GM12878 (cell line): ENCODE data around the gene ZNF469. TPM values are rescaled to one million over a fixed set of nuclear protein-coding genes. Genes with fewer than 3 reads are reported as not detected.

Experiments used
- ATAC-seq: fragments of 200-7000 bp; cut with Tn5 transposase; 3 replicates; pipeline ENCODE4 v1.9.1; 2020; ENCODE audit warnings: mild to moderate bottlenecking, moderate library complexity
- BruUV-seq: library from RNA; stranded (reverse); fragments of 400-500 nt; replicated peaks from 2 replicates; lab custom pipeline; 2021; lab: Mats Ljungman, UMichigan
- CTCF ChIA-PET: fragments of 300-600 bp; sonication (Branson Sonifier 250); formaldehyde crosslinking; extraction: SDS; loops from one replicate; lab custom pipeline; 2021; ENCODE audit warnings: inconsistent platforms; lab: Yijun Ruan, JAX
- POLR2A ChIA-PET: fragments of 350-600 bp; formaldehyde crosslinking; extraction: SDS; loops from one replicate; lab custom pipeline; 2021; ENCODE audit warnings: inconsistent platforms; lab: Charles Lee
- RAD21 ChIA-PET: fragments of 300-600 bp; sonication (Branson Sonifier 250); formaldehyde crosslinking; loops from one replicate; lab custom pipeline; 2023; ENCODE audit warnings: antibody characterized with exemption; ENCODE audit not compliant: unreplicated experiment; lab: Charles Lee
- SMC1A ChIA-PET: fragments of 300-600 bp; sonication (Branson Sonifier 250); formaldehyde crosslinking; loops from one replicate; lab custom pipeline; 2023; ENCODE audit not compliant: unreplicated experiment, uncharacterized antibody; lab: Charles Lee
- DNase-seq: peaks from one replicate; pipeline ENCODE4 v3.0.0-alpha.2; 2011; ENCODE audit warnings: low read depth, low spot score
- FAIRE-seq: peaks from 3 replicates; lab custom pipeline; 2011; peaks lifted over from hg19 to GRCh38; lab: Jason Lieb, UNC
- H2AFZ ChIP-seq: 2 replicates; pipeline ENCODE4 v1.6.0; 2011; ENCODE audit warnings: low read depth, low read length, control low read depth; ENCODE audit not compliant: control insufficient read depth
- H3K27ac ChIP-seq: 2 replicates; pipeline ENCODE4 v1.5.1; 2011; ENCODE audit warnings: control low read depth; ENCODE audit not compliant: control insufficient read depth, insufficient read depth
- H3K27me3 ChIP-seq, 2 experiments: replicated peaks in 1 of 2; 2 replicates each; pipeline versions ENCODE4 v1.6.0 to v1.6.1; 2011; ENCODE audit warnings: low read length in 1 of 2; ENCODE audit not compliant: control insufficient read depth in 2 of 2, insufficient read depth in 2 of 2
- H3K36me3 ChIP-seq, 2 experiments: 2 replicates each; pipeline ENCODE4 v1.5.1; 2011; ENCODE audit warnings: low read length in 1 of 2; ENCODE audit not compliant: control insufficient read depth in 2 of 2, insufficient read depth in 2 of 2
- H3K4me1 ChIP-seq: 2 replicates; pipeline ENCODE4 v1.6.1; 2011; ENCODE audit warnings: mild to moderate bottlenecking, low read length, moderate library complexity, mixed read lengths; ENCODE audit not compliant: control insufficient read depth, insufficient read depth
- H3K4me2 ChIP-seq: 2 replicates; pipeline ENCODE4 v1.6.0; 2011; ENCODE audit warnings: control low read depth; ENCODE audit not compliant: control insufficient read depth, insufficient read depth
- H3K4me3 ChIP-seq: fragments of 200-600 bp; sonication (generic); 2 replicates; pipeline ENCODE4 v1.5.1; 2016
- H3K79me2 ChIP-seq: 2 replicates; pipeline ENCODE4 v1.6.0; 2011; ENCODE audit warnings: low read length; ENCODE audit not compliant: control insufficient read depth, insufficient read depth
- H3K9ac ChIP-seq: 2 replicates; pipeline ENCODE4 v1.8.0; 2011; ENCODE audit warnings: low read length, control low read depth, mixed read lengths; ENCODE audit not compliant: control insufficient read depth, insufficient read depth
- H3K9me3 ChIP-seq: replicated peaks from 3 replicates; pipeline ENCODE4 v1.5.1; 2011; ENCODE audit warnings: mild to moderate bottlenecking, low read length; ENCODE audit not compliant: control insufficient read depth, insufficient read depth
- H4K20me1 ChIP-seq: 2 replicates; pipeline ENCODE4 v1.6.0; 2011; ENCODE audit not compliant: control insufficient read depth, insufficient read depth
- BACH1 ChIP-seq: fragments of 450-650 bp; IDR thresholded peaks from 2 replicates; pipeline ENCODE4 v1.6.1; 2017; ENCODE audit warnings: mild to moderate bottlenecking, borderline replicate concordance
- EGR1 ChIP-seq, 2 experiments: IDR thresholded peaks; 1 replicate in 1 of 2; 2 replicates in 1 of 2; pipeline ENCODE4 v1.6.1; 2011 to 2012; ENCODE audit warnings: low read depth in 2 of 2, low read length in 2 of 2, borderline replicate concordance in 1 of 2, mild to moderate bottlenecking in 1 of 2, moderate library complexity in 1 of 2
- ETV6 ChIP-seq, 2 experiments: fragments of 450-650 bp in 1 of 2; IDR thresholded peaks in 1 of 2; conservative IDR thresholded peaks in 1 of 2; 2 replicates each; pipeline ENCODE4 v1.6.1; 2014; ENCODE audit warnings: antibody characterized with exemption in 1 of 2, borderline replicate concordance in 1 of 2, low read depth in 1 of 2, mild to moderate bottlenecking in 1 of 2, moderate library complexity in 1 of 2
- HCFC1 ChIP-seq: fragments of 150-350 bp; IDR thresholded peaks from 2 replicates; pipeline ENCODE4 v1.6.1; 2014; ENCODE audit warnings: low read length
- MEF2B ChIP-seq: fragments of 450-650 bp; IDR thresholded peaks from 2 replicates; pipeline ENCODE4 v1.6.1; 2018; ENCODE audit warnings: mild to moderate bottlenecking, moderate library complexity; ENCODE audit not compliant: partially characterized antibody, poor library complexity, severe bottlenecking
- NFXL1 ChIP-seq: fragments of 450-650 bp; IDR thresholded peaks from 2 replicates; pipeline ENCODE4 v1.6.1; 2017; ENCODE audit warnings: antibody characterized with exemption, mild to moderate bottlenecking, borderline replicate concordance
- NRF1 ChIP-seq: conservative IDR thresholded peaks from 2 replicates; pipeline ENCODE4 v1.6.1; 2011; ENCODE audit warnings: mild to moderate bottlenecking, low read depth, low read length, improper control_type of control experiment
- STAT1 ChIP-seq: fragments of 450-650 bp; conservative IDR thresholded peaks from 2 replicates; pipeline ENCODE4 v1.6.1; 2014; ENCODE audit warnings: antibody characterized with exemption, mild to moderate bottlenecking
- SUZ12 ChIP-seq: fragments of 200-600 bp; sonication (generic); IDR thresholded peaks from one replicate; pipeline ENCODE4 v1.6.1; 2018; ENCODE audit warnings: antibody characterized with exemption, mild to moderate bottlenecking; ENCODE audit not compliant: unreplicated experiment
- ZNF274 ChIP-seq: IDR thresholded peaks from one replicate; pipeline ENCODE4 v1.8.0; 2011; ENCODE audit not compliant: insufficient read length, insufficient read depth
- WGBS: methylation state at CpG from one replicate; pipeline ENCODE4 v1.1.6; 2016; ENCODE audit warnings: low lambda C conversion rate; ENCODE audit not compliant: insufficient replicate concordance, insufficient coverage; ENCODE audit errors: missing lambda C conversion rate; 5-methylcytosine and 5-hydroxymethylcytosine counted together
- in situ Hi-C: fragments of 300-500 bp; cut with MboI; formaldehyde crosslinking; loops from 9 replicates; pipeline ENCODE4 v1.14.3; 2018; ENCODE audit warnings: mixed read lengths
- intact Hi-C: fragments of 100-400 bp; cut with micrococcal nuclease; formaldehyde crosslinking; loops from one replicate; pipeline ENCODE4 v1.14.2; 2022; ENCODE audit not compliant: unreplicated experiment
- polyA plus RNA-seq, 11 experiments: library from polyadenylated mRNA; depleted of rRNA in 4 of 11; unstranded in 6 of 11; stranded (reverse) in 5 of 11; fragments of >200 nt; fragmentation: Nextera tagmentation in 4 of 11; fragmentation: Illumina TruSeq in 1 of 11; extraction: Ambion mirVana in 4 of 11; extraction: Trizol in 1 of 11; gene quantifications; 1 replicate in 1 of 11; 2 replicates in 10 of 11; pipeline versions ENCODE4 v1.2.1 to v1.2.3, GENCODE V29; 2011 to 2016; ENCODE audit warnings: inconsistent platforms in 2 of 11, missing spikeins in 2 of 11, low read depth in 1 of 11
- total RNA-seq, 4 experiments: library from RNA; depleted of rRNA in 3 of 4; stranded (reverse); fragments of >200 nt in 3 of 4; fragmentation: Illumina TruSeq in 1 of 4; extraction: Trizol in 1 of 4; gene quantifications; 2 replicates each; pipeline versions ENCODE4 v1.2.1 to v1.2.3, GENCODE V29; 2013 to 2021
- TF ChIP-seq, protein P1 (sequence below): IDR thresholded peaks from 2 replicates; pipeline ENCODE4 v1.6.1; 2011; ENCODE audit warnings: borderline replicate concordance, low read depth, mild to moderate bottlenecking, moderate library complexity, mixed read lengths, low read length; ENCODE audit not compliant: insufficient read depth; ENCODE audit errors: extremely low read length
- TF ChIP-seq, protein P2 (sequence below): fragments of 450-650 bp; IDR thresholded peaks from 2 replicates; pipeline ENCODE4 v1.6.1; 2017; ENCODE audit warnings: mild to moderate bottlenecking
- TF ChIP-seq, protein P3 (sequence below): IDR thresholded peaks from 2 replicates; pipeline ENCODE4 v1.6.1; 2012; ENCODE audit warnings: low read length, inconsistent platforms
- TF ChIP-seq, protein P4 (sequence below): fragments of 450-650 bp; IDR thresholded peaks from 2 replicates; pipeline ENCODE4 v1.6.1; 2018; ENCODE audit warnings: mild to moderate bottlenecking, low read depth, moderate library complexity; ENCODE audit not compliant: partially characterized antibody

The ZNF469 gene
- total and polyA plus RNA-seq, 10 of the 15 experiments (the other 5 are each of a cell fraction or from before 2014, with no cell fraction given) = 0.01 to 0.21 (median 0.04) TPM; not detected in 3

DNA sequence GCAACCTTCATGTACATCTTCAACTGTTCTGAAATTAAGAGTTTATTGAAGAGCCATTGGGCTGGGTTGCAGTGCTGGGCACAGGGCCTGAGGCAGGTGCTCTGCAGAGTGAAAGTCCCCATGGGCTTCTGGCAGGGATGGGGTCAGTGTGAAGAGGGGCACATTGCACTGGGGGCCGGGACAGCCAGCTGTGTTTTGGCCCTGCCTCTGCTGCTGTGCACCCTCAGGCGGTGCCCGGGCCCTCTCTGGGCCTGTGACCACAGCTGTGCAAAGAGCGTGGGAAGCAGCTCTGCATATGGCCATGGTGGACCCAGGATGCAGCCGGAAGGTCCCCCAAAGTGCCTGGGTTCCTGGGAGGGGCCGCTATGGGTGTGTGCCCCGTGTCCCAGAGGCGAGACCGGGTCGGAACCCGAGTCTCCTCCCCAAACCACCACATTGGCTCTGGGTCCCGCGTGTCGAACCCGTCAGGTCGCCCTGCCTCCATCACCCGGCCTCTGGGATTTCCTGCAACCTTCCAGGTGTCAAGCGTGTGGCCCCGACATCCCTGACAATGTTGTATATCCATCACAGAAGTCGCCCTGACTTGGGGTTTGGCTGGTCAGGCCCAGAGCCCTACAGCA is 38.2 kb upstream of the ZNF469 start:
- RAD21 ChIA-PET = no interaction called here
- DNase-seq (no peak), FAIRE-seq (no peak), ATAC-seq (no peak)
- Histone ChIP-seq H3K27ac (no peak overlapping the region), H3K27me3 (no peaks in the 10 kb centered on the region), H3K79me2 (no peaks in the 10 kb centered on the region), H3K36me3 (no peaks in the 10 kb centered on the region), H3K9ac (no peak overlapping the region), H3K4me1 (no peaks in the 10 kb centered on the region; the same call in 1 of the 2 replicates), H3K4me3 (no peak overlapping the region), H3K9me3 (no peaks in the 10 kb centered on the region; the same call in 2 of the 3 replicates), H4K20me1 (no peaks in the 10 kb centered on the region), H3K4me2 (no peak overlapping the region), H2AFZ (no peak overlapping the region)
- intact Hi-C loops = no loop called here
- CTCF ChIA-PET = no interaction called here
- POLR2A ChIA-PET = no interaction called here
- 24% methylated on average over 16 of the region's 20 CpGs for WGBS
- in situ Hi-C loops = no loop called here
- BruUV-seq = no TSS peak
- SMC1A ChIA-PET = no interaction called here
- TF ChIP-seq NRF1 (no peak), NFXL1 (no peak), ETV6 (conservative IDR thresholded peaks at IDR 0.05 in 1 of 2, IDR thresholded peaks at IDR 0.05 in 1 of 2; ENCODE audit: borderline replicate concordance in 1 of 2, low read depth in 1 of 2) (no peak), STAT1 (no peak), EGR1 (IDR thresholded peaks at IDR 0.05; ENCODE audit: borderline replicate concordance in 1 of 2, low read depth in 2 of 2, low read length in 2 of 2) (no peak), ZNF274 (no peak), MEF2B (no peak), SUZ12 (no peak), BACH1 (no peak), HCFC1 (no peak)
- TF ChIP-seq, protein P1, sequence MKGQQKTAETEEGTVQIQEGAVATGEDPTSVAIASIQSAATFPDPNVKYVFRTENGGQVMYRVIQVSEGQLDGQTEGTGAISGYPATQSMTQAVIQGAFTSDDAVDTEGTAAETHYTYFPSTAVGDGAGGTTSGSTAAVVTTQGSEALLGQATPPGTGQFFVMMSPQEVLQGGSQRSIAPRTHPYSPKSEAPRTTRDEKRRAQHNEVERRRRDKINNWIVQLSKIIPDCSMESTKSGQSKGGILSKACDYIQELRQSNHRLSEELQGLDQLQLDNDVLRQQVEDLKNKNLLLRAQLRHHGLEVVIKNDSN = no peak
- TF ChIP-seq, protein P2, sequence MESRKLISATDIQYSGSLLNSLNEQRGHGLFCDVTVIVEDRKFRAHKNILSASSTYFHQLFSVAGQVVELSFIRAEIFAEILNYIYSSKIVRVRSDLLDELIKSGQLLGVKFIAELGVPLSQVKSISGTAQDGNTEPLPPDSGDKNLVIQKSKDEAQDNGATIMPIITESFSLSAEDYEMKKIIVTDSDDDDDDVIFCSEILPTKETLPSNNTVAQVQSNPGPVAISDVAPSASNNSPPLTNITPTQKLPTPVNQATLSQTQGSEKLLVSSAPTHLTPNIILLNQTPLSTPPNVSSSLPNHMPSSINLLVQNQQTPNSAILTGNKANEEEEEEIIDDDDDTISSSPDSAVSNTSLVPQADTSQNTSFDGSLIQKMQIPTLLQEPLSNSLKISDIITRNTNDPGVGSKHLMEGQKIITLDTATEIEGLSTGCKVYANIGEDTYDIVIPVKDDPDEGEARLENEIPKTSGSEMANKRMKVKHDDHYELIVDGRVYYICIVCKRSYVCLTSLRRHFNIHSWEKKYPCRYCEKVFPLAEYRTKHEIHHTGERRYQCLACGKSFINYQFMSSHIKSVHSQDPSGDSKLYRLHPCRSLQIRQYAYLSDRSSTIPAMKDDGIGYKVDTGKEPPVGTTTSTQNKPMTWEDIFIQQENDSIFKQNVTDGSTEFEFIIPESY = no peak
- TF ChIP-seq, protein P3, sequence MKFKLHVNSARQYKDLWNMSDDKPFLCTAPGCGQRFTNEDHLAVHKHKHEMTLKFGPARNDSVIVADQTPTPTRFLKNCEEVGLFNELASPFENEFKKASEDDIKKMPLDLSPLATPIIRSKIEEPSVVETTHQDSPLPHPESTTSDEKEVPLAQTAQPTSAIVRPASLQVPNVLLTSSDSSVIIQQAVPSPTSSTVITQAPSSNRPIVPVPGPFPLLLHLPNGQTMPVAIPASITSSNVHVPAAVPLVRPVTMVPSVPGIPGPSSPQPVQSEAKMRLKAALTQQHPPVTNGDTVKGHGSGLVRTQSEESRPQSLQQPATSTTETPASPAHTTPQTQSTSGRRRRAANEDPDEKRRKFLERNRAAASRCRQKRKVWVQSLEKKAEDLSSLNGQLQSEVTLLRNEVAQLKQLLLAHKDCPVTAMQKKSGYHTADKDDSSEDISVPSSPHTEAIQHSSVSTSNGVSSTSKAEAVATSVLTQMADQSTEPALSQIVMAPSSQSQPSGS = no peak
- TF ChIP-seq, protein P4, sequence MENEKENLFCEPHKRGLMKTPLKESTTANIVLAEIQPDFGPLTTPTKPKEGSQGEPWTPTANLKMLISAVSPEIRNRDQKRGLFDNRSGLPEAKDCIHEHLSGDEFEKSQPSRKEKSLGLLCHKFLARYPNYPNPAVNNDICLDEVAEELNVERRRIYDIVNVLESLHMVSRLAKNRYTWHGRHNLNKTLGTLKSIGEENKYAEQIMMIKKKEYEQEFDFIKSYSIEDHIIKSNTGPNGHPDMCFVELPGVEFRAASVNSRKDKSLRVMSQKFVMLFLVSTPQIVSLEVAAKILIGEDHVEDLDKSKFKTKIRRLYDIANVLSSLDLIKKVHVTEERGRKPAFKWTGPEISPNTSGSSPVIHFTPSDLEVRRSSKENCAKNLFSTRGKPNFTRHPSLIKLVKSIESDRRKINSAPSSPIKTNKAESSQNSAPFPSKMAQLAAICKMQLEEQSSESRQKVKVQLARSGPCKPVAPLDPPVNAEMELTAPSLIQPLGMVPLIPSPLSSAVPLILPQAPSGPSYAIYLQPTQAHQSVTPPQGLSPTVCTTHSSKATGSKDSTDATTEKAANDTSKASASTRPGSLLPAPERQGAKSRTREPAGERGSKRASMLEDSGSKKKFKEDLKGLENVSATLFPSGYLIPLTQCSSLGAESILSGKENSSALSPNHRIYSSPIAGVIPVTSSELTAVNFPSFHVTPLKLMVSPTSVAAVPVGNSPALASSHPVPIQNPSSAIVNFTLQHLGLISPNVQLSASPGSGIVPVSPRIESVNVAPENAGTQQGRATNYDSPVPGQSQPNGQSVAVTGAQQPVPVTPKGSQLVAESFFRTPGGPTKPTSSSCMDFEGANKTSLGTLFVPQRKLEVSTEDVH = no peak
